MCF 10A (cell line): ENCODE results near the gene MEF2D. TPM values are rescaled to one million over a fixed set of nuclear protein-coding genes. Genes with fewer than 3 reads are reported as not detected.

ENCODE experiments used
- BruUV-seq: library from RNA; stranded (reverse); fragments of 400-500 nt; replicated peaks from 2 replicates; lab custom pipeline; 2021; lab: Mats Ljungman, UMichigan
- CTCF ChIA-PET: fragments of 300-600 bp; sonication (Branson Sonifier 250); formaldehyde crosslinking; extraction: SDS; loops from one replicate; lab custom pipeline; 2021; ENCODE audit warnings: antibody characterized with exemption, inconsistent platforms; lab: Yijun Ruan, JAX
- POLR2A ChIA-PET: fragments of 300-600, 350-650 bp; sonication (Branson Sonifier 250); formaldehyde crosslinking; extraction: SDS; loops from one replicate; lab custom pipeline; 2020; ENCODE audit warnings: antibody characterized with exemption, inconsistent platforms; lab: Yijun Ruan, JAX
- DNase-seq: peaks from one replicate; pipeline ENCODE4 v3.0.0-alpha.2; 2018; ENCODE audit not compliant: unreplicated experiment
- H3K27ac Mint-ChIP-seq: one replicate; pipeline ENCODE4 v1.8.0; 2022; ENCODE audit warnings: mild to moderate bottlenecking, low read depth, mixed read lengths; ENCODE audit not compliant: unreplicated experiment
- H3K27me3 Mint-ChIP-seq: one replicate; pipeline ENCODE4 v1.8.0; 2022; ENCODE audit warnings: mixed read lengths; ENCODE audit not compliant: insufficient read depth, unreplicated experiment
- H3K36me3 Mint-ChIP-seq: one replicate; pipeline ENCODE4 v1.8.0; 2022; ENCODE audit warnings: mild to moderate bottlenecking, moderate library complexity, mixed read lengths; ENCODE audit not compliant: insufficient read depth, unreplicated experiment
- H3K4me1 Mint-ChIP-seq: one replicate; pipeline ENCODE4 v1.8.0; 2022; ENCODE audit warnings: mixed read lengths; ENCODE audit not compliant: insufficient read depth, unreplicated experiment
- H3K4me3 Mint-ChIP-seq: one replicate; pipeline ENCODE4 v1.8.0; 2022; ENCODE audit warnings: mild to moderate bottlenecking, moderate library complexity, mixed read lengths; ENCODE audit not compliant: unreplicated experiment
- H3K9me3 Mint-ChIP-seq: one replicate; pipeline ENCODE4 v1.8.0; 2022; ENCODE audit warnings: mixed read lengths; ENCODE audit not compliant: unreplicated experiment
- intact Hi-C: fragments of 100-400 bp; cut with micrococcal nuclease; formaldehyde crosslinking; loops from 2 replicates; pipeline ENCODE4 v1.14.1; 2022
- total RNA-seq: library from RNA; stranded (reverse); gene quantifications from 2 replicates; pipeline ENCODE4 v1.2.3, GENCODE V29; 2022
- TF ChIP-seq, protein P1 (sequence below): fragments of 200-600 bp; IDR thresholded peaks from one replicate; pipeline ENCODE4 v1.8.0; 2022; ENCODE audit warnings: antibody characterized with exemption, mild to moderate bottlenecking; ENCODE audit not compliant: unreplicated experiment

MEF2D gene
- total RNA-seq, 1 experiment from 2014 or later = 113 TPM

- CTCF ChIA-PET = interaction anchor here (0.6 to 6.4 kb wide), 14 partner anchors 15 to 1416 kb away, joined by 3 to 79 read pairs (median 4); partner anchors contain the start of gene MEF2D
- Mint-ChIP-seq H3K4me1 (peaks cover 69% of the 10 kb centered on the region), H3K4me3 (no peak overlapping the region), H3K27ac (peak overlapping the region; percentile 2), H3K36me3 (peaks cover 33% of the 10 kb centered on the region), H3K9me3 (no peaks in the 10 kb centered on the region), H3K27me3 (no peaks in the 10 kb centered on the region)
- POLR2A ChIA-PET = interaction anchor here (1.4 to 19.5 kb wide), 7 partner anchors 11 to 141 kb away, joined by 3 to 549 read pairs (median 14); partner anchors contain the start of genes GPATCH4, MEF2D and NAXE
- BruUV-seq = no TSS peak
- no peak for DNase-seq
- TF ChIP-seq, protein P1, sequence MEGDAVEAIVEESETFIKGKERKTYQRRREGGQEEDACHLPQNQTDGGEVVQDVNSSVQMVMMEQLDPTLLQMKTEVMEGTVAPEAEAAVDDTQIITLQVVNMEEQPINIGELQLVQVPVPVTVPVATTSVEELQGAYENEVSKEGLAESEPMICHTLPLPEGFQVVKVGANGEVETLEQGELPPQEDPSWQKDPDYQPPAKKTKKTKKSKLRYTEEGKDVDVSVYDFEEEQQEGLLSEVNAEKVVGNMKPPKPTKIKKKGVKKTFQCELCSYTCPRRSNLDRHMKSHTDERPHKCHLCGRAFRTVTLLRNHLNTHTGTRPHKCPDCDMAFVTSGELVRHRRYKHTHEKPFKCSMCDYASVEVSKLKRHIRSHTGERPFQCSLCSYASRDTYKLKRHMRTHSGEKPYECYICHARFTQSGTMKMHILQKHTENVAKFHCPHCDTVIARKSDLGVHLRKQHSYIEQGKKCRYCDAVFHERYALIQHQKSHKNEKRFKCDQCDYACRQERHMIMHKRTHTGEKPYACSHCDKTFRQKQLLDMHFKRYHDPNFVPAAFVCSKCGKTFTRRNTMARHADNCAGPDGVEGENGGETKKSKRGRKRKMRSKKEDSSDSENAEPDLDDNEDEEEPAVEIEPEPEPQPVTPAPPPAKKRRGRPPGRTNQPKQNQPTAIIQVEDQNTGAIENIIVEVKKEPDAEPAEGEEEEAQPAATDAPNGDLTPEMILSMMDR = no peak
- intact Hi-C loops = no loop called here
These were observed 40.0 kb downstream of the MEF2D start for GRCh38 chr1:156460525-156460924.

GRCh38 chr1:156458181-156458503 is 42.4 kb downstream of the MEF2D start:
- POLR2A ChIA-PET = interaction anchor here (0.6 to 19.5 kb wide), 17 partner anchors 8 to 696 kb away, joined by 3 to 549 read pairs (median 7); partner anchors contain the start of genes CCT3, GPATCH4, ISG20L2 and MEF2D
- peak overlapping the region; percentile 90 for H3K4me3 Mint-ChIP-seq
- peak; percentile 38 for DNase-seq
- peaks cover 17% of the 10 kb centered on the region for H3K36me3 Mint-ChIP-seq
- H3K9me3 Mint-ChIP-seq = no peaks in the 10 kb centered on the region
- no peaks in the 10 kb centered on the region for H3K27me3 Mint-ChIP-seq
- intact Hi-C loops = no loop called here
- TF ChIP-seq, protein P1 = no peak
- CTCF ChIA-PET = interaction anchor here (0.6 to 6.4 kb wide), 19 partner anchors 12 to 329 kb away, joined by 3 to 79 read pairs (median 5); partner anchors contain the start of genes MEF2D and NAXE
- H3K4me1 Mint-ChIP-seq = peaks cover 46% of the 10 kb centered on the region
- no peak overlapping the region for H3K27ac Mint-ChIP-seq
- BruUV-seq = no TSS peak

GRCh38 chr1:156456625-156457465 is 43.7 kb downstream of the MEF2D start:
- H3K4me3 Mint-ChIP-seq = peak overlapping the region; percentile 90
- BruUV-seq = TSS peak; percentile 81

More at GRCh38 chr1:156456625-156457465, 43.7 kb downstream of the MEF2D start:
- Mint-ChIP-seq H3K36me3 (peaks cover 9% of the 10 kb centered on the region), H3K27me3 (no peaks in the 10 kb centered on the region), H3K27ac (peak overlapping the region; percentile 99), H3K4me1 (peaks cover 42% of the 10 kb centered on the region), H3K9me3 (no peaks in the 10 kb centered on the region)
- ChIA-PET CTCF (interaction anchor here (0.6 to 6.4 kb wide), 33 partner anchors 10 to 202 kb away, joined by 3 to 79 read pairs (median 4); partner anchors contain the start of genes MEF2D and NAXE), POLR2A (interaction anchor here (0.7 to 19.5 kb wide), 37 partner anchors 8 to 326 kb away, joined by 3 to 549 read pairs (median 5); partner anchors contain the start of genes CCT3, GPATCH4, IQGAP3 and ISG20L2)
- DNase-seq = peak; percentile 100
- TF ChIP-seq, protein P1 = no peak
- intact Hi-C loops = loop anchor here (1.0 to 2.0 kb wide), 5 partner anchors 44 to 151 kb away; partner anchors contain the start of gene GPATCH4
